GM18508 (cell line): ENCODE results near the gene CST8.
"Not testable (repeated sequence)": the region's sequence is repeated elsewhere in the genome, so short reads cannot be mapped to it uniquely, and the experiment has no call there.

ENCODE experiments used
- ATAC-seq: cut with Tn5 transposase; IDR thresholded peaks from one replicate; pipeline ENCODE4 v1.9.1; 2021; ENCODE audit warnings: moderate number of reproducible peaks; ENCODE audit not compliant: insufficient read depth, unreplicated experiment

CST8 gene

DNA sequence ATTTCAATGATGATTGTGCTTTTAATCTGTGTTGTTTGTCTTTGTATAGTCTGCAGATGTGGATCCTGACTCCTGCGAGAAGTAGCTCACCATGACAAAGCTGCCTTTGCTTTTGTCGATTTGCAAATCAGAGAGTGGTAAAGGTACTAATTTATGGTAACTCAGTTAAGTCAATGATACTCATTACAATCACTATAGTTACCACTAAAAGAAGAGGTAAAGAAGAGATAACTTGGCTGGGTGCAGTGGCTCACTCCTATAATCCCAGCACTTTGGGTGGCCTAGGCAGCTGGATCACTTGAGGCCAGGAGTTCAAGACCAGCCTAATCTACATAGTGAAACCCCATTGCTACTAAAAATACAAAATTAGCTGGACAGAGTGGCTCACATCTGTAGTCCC is 17.6 kb upstream of the CST8 start:
- ATAC-seq: not testable (repeated sequence)

DNA sequence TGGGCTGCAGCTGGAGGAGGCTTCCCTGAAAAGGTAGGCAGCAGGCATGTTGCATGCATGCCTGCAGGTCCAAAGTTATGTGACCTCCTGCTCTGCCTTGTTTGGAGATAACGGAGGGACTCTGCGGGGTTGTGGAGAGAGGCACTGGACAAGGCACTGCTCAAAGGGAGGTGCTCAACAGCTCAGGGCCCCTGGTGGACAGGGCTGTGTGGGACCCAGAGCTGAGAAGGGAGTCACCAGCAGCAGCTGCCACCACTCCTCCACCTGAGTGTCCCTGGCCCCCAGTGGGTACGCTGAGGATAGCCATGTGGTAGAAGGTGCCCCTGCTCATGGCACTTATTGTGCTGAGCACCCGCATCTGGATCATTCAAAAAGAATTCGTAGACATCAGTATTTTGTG is 15.5 kb upstream of the CST8 start:
- no peak for ATAC-seq

GRCh38 chr20:23476015-23476754 is 14.7 kb upstream of the CST8 start:
- no peak for ATAC-seq

- no peak for ATAC-seq
These were observed 13.7 kb upstream of the CST8 start for GRCh38 chr20:23477223-23477622.

GRCh38 chr20:23479043-23479442 is 11.9 kb upstream of the CST8 start:
- no peak for ATAC-seq

DNA sequence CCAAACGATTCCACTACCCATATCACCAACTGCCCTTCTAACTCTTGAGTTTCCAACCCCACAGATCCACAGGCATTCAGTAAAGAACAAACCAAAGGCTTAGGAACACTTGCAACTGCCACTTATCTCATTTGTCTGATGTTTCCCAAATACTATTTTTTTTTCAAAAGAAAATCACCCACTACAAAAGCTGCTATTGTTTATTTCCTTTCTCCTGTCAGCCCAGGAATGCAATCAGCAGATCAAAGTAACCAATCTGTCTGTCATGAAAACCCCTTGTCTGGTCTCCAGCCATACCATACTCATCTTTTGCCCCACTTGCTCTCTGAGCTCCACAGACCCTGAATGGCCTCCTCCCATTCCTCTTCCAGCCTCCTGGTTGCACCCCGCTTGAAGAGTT is 8.8 kb upstream of the CST8 start:
- ATAC-seq: no peak

DNA sequence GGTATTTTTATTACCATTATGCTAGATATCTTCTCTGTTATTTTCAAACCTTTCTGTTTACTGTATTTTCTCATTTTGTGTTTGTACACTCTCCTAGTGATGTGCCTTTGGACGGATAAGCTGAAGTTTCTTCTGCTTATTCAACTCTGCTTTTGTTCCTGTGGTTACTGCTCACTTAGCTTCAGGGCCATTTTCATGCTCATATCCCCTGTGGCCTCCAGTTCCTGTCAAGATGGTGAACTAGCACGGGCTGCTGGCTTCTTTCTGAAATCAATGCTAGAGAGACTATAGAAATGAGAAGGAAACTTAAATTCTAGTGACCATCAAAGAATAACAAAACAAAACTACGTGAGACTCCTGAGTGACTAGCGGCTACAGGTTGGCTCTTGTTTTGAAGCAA is 6.8 kb upstream of the CST8 start:
- no peak for ATAC-seq

DNA sequence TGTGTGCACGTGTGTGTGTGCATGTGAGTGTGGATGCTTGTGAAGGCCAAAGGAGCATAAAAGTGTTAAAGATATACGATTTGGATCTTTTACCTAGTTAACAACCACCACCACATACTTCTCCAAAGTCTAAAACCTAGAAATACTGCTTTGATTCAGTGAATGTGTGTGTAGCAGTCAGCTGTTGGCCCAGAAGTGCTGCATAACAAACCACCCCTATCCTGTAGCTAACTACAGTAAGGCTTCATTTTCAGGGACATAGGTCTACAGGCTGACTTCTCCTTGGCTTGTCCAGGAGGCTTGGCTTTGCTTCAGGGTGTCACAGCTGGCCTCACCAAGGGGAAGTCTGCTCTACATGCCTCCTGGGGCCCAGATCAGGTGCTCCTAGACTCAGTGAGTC is 2.4 kb upstream of the CST8 start:
- ATAC-seq: no peak

DNA sequence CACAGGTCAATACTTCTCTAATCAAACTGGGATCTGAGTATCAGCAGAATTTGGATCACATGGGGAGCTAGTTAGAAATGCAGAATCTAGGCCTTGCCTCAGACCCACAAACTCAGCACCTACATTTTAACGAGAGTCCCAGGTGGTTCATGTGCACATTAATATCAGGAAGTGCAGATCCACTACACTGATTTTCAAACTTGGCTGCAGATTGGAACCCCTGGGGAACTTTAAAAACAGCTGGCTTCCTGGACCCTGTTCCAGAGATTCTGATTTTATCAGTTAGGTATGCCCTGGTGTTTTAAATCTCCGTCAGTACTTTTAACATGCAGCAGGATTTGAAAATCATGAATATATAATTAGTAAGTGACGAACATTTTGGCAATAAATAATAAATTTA is 1.9 kb upstream of the CST8 start:
- no peak for ATAC-seq

DNA sequence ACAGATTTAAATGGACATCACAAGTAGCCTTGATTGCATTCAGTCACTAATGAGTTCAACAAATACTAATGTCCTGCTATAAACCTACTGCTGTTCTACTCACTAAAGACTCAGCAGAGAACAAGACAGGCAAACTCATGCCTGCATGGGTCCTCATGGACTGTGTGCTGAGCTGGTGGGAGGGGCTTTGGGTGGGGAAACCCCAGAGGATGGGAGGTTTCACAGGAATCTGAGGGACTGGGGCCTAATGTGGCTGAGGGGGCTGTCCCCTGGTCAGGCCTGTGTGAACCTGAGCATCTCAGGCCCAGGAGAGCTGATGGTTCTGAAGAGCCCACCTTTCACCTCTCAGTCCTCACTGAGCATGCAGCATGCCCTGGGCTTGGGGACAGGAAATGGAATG is 1.4 kb downstream of the CST8 start:
- no peak for ATAC-seq

DNA sequence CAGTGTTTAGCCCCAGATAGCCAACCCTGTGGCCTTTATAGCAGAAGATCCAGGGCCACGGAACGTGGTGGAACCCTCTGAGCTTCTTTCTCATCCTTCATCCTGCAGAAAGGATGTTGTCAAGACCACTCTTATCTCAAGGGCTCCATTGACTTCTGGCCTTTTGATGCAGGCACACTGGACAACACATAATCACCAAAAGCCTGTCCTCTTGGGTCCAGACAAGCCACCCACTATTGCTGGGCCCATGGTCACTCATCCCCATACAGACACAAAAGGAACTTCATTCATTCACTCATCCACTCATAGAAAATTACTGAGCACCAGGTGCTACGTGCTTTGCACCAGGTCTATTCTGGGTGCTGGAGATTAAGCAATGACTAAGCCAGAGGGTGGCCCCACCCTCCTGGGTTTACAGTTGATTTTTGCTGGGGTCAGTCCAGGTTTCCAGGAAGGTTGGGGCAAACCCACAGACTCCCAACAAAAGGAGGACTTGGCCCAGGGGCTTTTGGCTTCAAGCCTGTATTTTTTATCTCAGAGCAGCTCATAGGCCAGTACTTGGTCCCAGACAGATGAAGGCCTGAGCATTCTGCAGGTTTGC is 2.4 kb downstream of the CST8 start:
- no peak for ATAC-seq

DNA sequence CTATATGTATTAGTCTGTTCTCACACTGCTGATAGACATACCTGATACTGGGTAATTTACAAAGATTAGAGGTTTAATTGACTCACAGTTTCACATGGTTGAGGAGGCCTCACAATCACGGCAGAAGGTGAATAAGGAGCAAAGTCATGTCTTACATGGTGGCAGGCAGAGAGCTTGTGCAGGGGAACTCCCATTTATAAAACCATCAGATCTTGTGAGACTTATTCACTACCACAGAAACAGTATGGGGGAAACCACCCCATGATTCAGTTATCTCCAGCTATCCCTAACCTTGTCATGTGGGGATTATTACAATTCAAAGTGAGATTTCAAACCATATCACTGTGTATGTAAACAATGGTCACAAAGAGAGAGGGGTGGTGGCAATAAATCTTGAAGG is 6.6 kb downstream of the CST8 start:
- no peak for ATAC-seq

DNA sequence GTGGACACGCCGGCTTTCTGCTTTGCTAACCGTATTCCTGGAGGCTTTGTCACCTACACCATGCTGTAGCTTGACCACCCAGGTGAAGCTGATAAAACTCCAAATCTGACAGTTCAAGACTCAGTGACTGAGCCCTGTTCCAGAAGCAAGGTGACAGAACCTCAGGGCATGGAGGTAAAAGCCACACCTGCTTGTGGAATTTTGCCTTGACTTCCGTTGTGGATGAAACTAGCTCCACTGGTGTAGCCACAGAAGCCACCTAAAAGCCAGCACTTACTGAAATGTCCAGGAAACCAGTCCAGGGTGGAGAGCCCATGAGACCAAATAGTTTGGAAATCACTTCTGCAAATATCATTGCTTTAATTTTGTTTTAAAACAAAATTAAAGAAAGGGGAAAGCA is 11.0 kb downstream of the CST8 start:
- ATAC-seq: no peak

DNA sequence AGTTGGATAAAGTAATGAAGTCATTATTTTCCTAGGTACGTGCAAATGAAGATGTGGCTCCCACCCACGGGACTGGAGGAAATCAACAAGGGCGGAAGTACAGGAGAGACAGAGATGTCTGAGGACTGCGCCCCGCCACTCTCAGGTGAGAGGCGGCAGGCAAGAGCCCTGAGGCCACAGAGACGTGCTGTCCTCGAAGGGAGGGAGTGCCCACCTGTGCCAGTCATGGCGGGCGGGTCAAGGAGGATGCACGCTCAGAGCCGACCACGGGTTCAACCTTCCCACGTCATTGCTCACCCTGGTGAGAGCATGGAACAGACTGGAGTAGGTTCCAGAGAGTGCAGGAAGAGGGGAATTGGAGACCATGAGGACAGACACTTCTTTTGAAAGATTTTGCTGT is 12.7 kb downstream of the CST8 start:
- ATAC-seq: no peak

- no peak for ATAC-seq
These were observed 16.4 kb downstream of the CST8 start for GRCh38 chr20:23507346-23507745.

- ATAC-seq: no peak
These were observed 17.7 kb downstream of the CST8 start for GRCh38 chr20:23508449-23509229.

DNA sequence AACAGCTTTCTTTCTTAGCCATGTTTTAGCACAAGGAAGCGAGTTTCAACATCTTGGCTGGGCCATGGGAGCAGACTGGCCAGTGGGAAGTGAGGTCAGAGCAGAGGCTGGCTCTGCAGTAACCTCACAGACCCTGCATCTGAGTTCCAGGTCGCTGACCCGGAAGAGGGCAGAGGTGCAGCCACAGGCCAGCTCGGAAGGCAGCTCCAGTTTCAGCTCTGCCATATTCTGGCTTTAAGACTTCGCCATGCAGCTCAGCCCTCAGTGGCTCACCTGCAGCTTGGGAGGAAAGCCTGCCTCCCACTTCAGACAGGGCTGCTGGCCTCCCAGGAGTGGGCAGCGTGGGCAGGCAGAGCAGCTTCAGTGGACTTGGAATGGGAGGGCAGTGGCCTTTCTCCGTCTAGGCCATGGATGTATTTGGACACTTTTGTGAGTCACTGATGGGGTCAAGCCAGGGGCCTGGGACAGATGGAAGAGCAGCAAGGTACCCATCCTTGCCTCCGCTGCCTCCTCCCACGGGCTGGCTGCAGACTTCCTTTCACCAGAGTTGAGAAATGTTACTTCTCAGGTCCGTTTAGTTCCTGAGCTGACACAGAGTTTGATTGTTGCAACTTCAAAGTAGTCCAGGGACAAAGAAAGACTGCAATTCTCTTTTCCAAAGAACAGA is 18.5 kb downstream of the CST8 start:
- ATAC-seq: no peak

GRCh38 chr20:23510000-23510590 is 19.2 kb downstream of the CST8 start:
- ATAC-seq: no peak

DNA sequence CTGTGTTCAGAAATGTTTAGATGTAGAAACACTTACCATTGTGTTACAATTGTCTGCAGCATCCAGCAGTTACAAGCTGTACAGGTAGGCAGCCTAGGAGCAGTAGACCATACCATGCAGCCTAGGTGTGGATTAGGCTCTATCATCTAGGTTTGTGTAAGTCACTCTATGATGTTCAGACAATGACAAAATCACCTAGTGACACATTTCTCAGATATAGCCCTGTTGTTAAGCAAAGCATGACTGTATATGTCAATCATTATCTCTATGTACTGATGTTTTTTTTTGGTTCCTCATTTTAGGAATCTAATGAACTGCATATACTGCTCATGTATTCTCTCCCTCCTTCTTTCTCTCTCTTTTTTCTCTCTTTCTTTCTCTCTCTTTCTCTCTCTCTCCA is 22.2 kb downstream of the CST8 start:
- ATAC-seq: peak; percentile 86

- ATAC-seq: no peak
These were observed 23.9 kb downstream of the CST8 start for GRCh38 chr20:23514848-23515247.
